ENCODE data around the gene ANGPTL3.

Gene ANGPTL3

DNA sequence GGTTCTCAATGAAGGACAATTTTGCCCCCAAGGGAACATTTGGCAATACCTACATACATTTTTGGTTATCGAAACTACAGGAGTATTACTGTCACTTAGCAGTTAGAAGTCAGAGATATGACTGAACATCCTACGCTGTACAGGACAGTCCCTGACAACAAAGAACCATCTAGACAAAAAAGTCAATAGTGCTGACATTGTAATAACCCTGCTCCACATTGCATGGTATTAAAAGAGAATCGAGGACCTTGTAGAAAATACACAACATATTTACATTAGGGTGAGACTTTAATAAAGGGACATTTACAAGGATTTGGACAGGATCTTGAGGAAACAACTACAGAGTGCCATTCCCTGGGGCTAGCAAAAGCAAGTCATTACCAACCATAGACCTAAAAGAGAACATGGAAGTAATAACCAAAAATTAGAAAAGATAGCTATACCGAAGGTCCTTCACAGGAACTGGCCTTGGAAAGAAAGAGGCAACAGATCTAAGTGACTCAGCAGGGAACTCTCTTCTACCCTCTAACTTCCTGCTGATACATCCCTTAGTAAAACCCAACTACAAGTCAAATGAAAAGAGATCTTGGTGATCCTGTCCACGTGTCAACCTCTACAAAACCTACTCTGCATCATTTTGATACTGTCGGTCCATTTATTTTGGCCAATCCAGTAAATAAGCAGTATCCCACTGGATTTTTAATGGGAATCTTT lies 40.2 kb downstream of the ANGPTL3 start:
- no peak for DNase-seq

DNA sequence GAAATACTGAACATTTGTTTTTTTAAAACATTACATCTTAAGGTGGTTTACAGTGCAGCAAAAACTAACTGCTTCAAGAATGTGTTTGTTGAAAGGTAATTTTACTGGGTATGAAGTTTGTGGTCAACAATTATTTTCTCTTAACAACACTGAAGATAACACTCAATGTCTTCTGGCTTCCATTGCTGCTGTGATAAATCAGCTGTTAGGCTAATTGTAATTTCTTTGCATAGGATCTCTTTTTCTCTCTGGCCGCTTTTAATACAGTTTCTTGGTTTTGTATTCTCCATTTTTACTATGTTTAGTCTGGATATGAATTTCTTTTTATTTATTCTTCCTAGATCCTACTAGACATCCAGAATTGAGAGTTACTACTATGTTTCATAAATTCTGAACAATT lies 46.0 kb downstream of the ANGPTL3 start:
- DNase-seq, result no peak

DNA sequence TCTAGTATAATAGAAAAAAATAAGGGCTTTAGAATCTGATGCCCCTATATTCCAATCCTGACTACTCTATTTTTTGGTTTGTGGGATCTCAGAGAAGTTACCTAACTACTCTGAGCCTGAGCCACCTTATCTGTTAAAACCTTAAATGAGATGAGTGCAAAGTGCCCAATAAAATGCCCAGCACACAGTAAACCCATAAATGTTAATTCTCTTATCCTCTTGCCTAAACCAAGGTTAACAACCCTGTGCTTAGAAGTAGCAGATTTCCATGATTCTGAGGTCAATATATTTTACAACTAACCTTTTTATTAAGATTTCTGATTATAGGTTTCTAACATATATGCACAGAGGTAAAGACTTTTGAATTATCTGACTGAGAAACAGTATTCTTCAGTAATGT lies 55.1 kb downstream of the ANGPTL3 start:
- no peak for DNase-seq

GRCh38 chr1:62654744-62655143 lies 57.4 kb downstream of the ANGPTL3 start:
- no peak for DNase-seq
